ENCODE measurements around the gene MLST8. TPM values are rescaled to one million over a fixed set of nuclear protein-coding genes. Genes with fewer than 3 reads are reported as not detected.

MLST8 gene
- total and polyA plus RNA-seq, 2 donors (not counting 3 experiments of a cell fraction or from before 2014, with no cell fraction given), result 36.9 to 129 TPM

- Histone ChIP-seq H3K9me1 (replicated peaks; ENCODE audit: control insufficient read depth, extremely low read depth, insufficient read depth, low read length) (no peaks in the 10 kb centered on the region), H4K20me1 (replicated peaks; ENCODE audit: control insufficient read depth, extremely low read depth, insufficient read depth, low read length) (no peaks in the 10 kb centered on the region), H3K9me3 (replicated peaks; ENCODE audit: control insufficient read depth, insufficient read depth, low read length) (no peaks in the 10 kb centered on the region), H3K4me3 (replicated peaks in 1 of 3; ENCODE audit: insufficient read depth in 1 of 3, low read depth in 1 of 3, low read length in 3 of 3) (no peak overlapping the region), H3K36me3 (ENCODE audit: control insufficient read depth in 2 of 2, extremely low read depth in 1 of 2, insufficient read depth in 2 of 2, low read length in 2 of 2) (peaks cover 4 to 5% of the 10 kb centered on the region in 2 experiments), H3K9ac (replicated peaks; ENCODE audit: extremely low read depth, insufficient read depth, low read length) (no peak overlapping the region), H3K27ac (ENCODE audit: insufficient read depth, low read depth, low read length) (no peak overlapping the region), H3K79me2 (ENCODE audit: control insufficient read depth, insufficient read depth, low read length) (no peaks in the 10 kb centered on the region), H3K4me2 (ENCODE audit: insufficient read depth, low read length) (no peak overlapping the region), H3K4me1 (ENCODE audit: control insufficient read depth, extremely low read depth, insufficient read depth, low read length) (no peaks in the 10 kb centered on the region), H2AFZ (ENCODE audit: low read depth, low read length) (no peak overlapping the region), H3K27me3 (ENCODE audit: control insufficient read depth in 2 of 2, insufficient read depth in 2 of 2, low read length in 2 of 2) (no peaks in the 10 kb centered on the region)
- DNase-seq (ENCODE audit: low read depth, low spot score) (no peak), FAIRE-seq (no peak)
- ChIA-PET CTCF (no interaction called here), POLR2A (interaction anchor here (1.2 kb wide), 1 partner anchor 26 kb away, joined by 6 read pairs; the partner anchor contains the start of gene TRAF7)
- dilution Hi-C loops (cut with MboI; ENCODE audit: extremely low pct_ligation_motif_present, low sequenced_read_pairs), result no loop called here
- no TSS peak for BruUV-seq (replicated peaks)
- intact Hi-C loops (cut with micrococcal nuclease), result no loop called here
- TF ChIP-seq POLR2A (IDR thresholded peaks at IDR 0.05; ENCODE audit: low read depth, low read length) (no peak), FOS (IDR thresholded peaks at IDR 0.05; ENCODE audit: borderline replicate concordance, insufficient read depth, low read length) (no peak), POLR2AphosphoS5 (IDR thresholded peaks at IDR 0.05; ENCODE audit: insufficient read depth, low read depth, low read length) (no peak), MAX (IDR thresholded peaks at IDR 0.05; ENCODE audit: insufficient read depth, insufficient read length) (no peak), JUN (IDR thresholded peaks at IDR 0.05; ENCODE audit: borderline replicate concordance, insufficient read depth, insufficient read length, low read depth) (no peak), EZH2 (IDR thresholded peaks at IDR 0.05; ENCODE audit: borderline replicate concordance, low read depth, low read length, severe bottlenecking) (no peak), MYC (IDR thresholded peaks at IDR 0.05; ENCODE audit: low read depth, low read length) (no peak), GATA2 (IDR thresholded peaks at IDR 0.05; ENCODE audit: insufficient read depth, insufficient read length, low read depth, low read length) (no peak)
- TF ChIP-seq, protein P1, sequence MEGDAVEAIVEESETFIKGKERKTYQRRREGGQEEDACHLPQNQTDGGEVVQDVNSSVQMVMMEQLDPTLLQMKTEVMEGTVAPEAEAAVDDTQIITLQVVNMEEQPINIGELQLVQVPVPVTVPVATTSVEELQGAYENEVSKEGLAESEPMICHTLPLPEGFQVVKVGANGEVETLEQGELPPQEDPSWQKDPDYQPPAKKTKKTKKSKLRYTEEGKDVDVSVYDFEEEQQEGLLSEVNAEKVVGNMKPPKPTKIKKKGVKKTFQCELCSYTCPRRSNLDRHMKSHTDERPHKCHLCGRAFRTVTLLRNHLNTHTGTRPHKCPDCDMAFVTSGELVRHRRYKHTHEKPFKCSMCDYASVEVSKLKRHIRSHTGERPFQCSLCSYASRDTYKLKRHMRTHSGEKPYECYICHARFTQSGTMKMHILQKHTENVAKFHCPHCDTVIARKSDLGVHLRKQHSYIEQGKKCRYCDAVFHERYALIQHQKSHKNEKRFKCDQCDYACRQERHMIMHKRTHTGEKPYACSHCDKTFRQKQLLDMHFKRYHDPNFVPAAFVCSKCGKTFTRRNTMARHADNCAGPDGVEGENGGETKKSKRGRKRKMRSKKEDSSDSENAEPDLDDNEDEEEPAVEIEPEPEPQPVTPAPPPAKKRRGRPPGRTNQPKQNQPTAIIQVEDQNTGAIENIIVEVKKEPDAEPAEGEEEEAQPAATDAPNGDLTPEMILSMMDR (IDR thresholded peaks at IDR 0.05; ENCODE audit: extremely low read depth in 1 of 2, insufficient read depth in 1 of 2, low read depth in 1 of 2, low read length in 2 of 2), result no peak
These were observed 24.0 kb upstream of the MLST8 start for GRCh38 chr16:2180962-2181923.

All from endothelial cell of umbilical vein (primary cell).